ENCODE data around the gene PCGF3.

DNA sequence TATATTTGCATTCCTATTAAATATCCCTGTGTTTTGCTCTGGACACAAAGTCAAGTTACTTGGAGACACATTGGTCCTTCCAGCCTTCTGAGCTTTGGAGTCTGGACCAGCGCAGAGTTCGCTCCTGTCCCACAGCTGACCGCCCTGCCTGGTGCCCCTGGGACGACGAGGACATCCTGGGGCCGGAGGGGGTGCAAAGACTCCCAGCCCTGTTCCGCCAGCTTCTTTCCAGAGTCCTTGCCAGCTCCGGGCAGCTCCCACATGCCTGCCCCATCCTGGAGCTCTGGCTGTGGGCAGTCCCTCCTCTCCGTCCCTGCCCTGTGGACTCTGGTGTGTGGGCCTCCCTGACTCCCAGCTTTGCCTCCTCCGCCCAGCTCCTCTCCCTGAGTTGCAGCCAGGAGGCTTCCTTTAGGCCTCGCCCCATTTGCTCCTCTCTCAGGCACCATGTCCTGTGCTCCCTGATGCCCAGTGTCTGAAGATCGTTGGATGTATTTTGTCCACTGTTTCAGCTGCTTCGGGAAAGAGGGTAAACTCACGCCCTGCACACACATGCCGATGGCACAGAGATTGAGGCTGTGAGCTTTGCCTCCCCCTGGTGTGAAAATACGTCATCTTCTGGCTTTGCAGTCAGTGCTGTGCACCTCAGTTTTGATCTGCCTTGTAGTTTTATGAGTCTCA is 4.9 kb upstream of the PCGF3 start:
- TF ChIP-seq, protein P1, sequence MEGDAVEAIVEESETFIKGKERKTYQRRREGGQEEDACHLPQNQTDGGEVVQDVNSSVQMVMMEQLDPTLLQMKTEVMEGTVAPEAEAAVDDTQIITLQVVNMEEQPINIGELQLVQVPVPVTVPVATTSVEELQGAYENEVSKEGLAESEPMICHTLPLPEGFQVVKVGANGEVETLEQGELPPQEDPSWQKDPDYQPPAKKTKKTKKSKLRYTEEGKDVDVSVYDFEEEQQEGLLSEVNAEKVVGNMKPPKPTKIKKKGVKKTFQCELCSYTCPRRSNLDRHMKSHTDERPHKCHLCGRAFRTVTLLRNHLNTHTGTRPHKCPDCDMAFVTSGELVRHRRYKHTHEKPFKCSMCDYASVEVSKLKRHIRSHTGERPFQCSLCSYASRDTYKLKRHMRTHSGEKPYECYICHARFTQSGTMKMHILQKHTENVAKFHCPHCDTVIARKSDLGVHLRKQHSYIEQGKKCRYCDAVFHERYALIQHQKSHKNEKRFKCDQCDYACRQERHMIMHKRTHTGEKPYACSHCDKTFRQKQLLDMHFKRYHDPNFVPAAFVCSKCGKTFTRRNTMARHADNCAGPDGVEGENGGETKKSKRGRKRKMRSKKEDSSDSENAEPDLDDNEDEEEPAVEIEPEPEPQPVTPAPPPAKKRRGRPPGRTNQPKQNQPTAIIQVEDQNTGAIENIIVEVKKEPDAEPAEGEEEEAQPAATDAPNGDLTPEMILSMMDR (IDR thresholded peaks at IDR 0.05; ENCODE audit: insufficient read depth, low read length, poor library complexity, severe bottlenecking), result no peak
- TF ChIP-seq EZH2phosphoT487 (conservative IDR thresholded peaks at IDR 0.05; ENCODE audit: low read length), result no peak
